ENCODE results near the gene CACTIN.

GRCh38 chr19:3595521-3596061 is 31.0 kb downstream of the CACTIN start:
- TF ChIP-seq CTCF (IDR thresholded peaks at IDR 0.05 in 8 of 11, conservative IDR thresholded peaks at IDR 0.05 in 3 of 11) (no peak), POLR2A (IDR thresholded peaks at IDR 0.05) (no peak), POLR2AphosphoS5 (IDR thresholded peaks at IDR 0.05) (peak in 1 of 3 donors; percentile 27)
